Fibroblast of skin of abdomen (primary cell): ENCODE measurements around the gene MYL6.

ENCODE experiments used
- DNase-seq: peaks from one replicate; pipeline ENCODE4 v3.0.0-alpha.2; 2013

Gene MYL6

GRCh38 chr12:56190695-56191155 is 32.6 kb downstream of the MYL6 start:
- no peak for DNase-seq

GRCh38 chr12:56192582-56192981 is 34.4 kb downstream of the MYL6 start:
- no peak for DNase-seq

DNA sequence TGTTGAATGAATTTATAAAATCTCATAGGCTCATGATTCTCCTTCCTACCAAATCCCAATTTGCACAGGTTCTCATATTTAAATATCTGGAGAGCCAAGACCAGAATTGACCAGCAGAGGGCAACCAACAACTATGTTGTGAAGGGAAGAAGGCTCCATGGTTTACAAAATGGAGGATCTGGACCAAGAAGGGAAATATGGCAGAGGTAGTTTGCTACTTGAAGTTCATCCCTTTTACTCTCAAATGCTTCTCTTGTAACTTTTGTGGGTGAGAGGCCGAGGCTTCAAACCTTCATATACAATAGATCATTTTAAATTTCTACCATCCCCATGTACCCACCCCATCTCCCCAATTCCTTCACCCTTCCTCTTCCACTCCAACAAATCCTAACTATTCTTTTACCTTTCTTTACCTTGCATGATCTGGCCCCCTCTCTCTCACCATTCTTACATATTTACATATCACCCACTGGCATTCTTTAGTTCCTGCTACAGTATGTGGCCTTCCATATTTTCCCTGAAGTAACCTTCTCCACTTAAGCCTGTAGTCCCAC is 34.9 kb downstream of the MYL6 start:
- DNase-seq, result peak; percentile 83

DNA sequence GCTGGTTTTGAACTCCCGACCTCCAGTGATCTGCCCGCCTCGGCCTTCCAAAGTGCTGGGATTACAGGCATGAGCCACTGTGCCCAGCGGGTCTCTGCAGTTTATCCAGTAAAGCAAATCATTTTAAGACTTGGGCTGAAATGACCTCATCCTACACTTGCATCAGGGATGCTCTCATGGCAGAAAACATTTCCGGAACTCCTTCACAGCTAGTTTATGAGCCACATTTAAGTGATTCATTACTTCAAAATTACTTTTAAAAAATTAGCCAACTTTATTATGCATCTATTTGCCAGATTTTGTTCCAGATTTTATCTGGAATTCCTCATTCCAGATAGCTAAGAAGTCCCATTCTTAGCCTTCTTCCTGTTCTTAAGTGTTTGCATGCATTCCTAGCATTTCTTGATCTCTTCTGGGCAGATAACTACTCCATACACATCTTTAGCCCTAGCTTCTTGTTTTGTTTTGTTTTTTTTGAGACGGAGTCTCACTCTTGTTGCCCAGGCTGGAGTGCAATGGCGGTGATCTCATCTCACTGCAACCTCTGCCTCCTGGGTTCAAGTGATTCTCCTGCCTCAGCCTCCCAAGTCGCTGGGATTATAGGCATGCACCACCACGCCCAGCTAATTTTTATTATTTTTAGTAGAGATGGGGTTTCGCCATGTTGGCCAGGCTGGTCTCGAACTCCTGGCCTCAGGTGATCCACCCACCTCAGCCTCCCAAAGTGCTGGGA is 38.8 kb downstream of the MYL6 start:
- peak; percentile 93 for DNase-seq

GRCh38 chr12:56197921-56198635 is 39.9 kb downstream of the MYL6 start:
- DNase-seq, result no peak

GRCh38 chr12:56198836-56199235 is 40.7 kb downstream of the MYL6 start:
- peak; percentile 10 for DNase-seq

GRCh38 chr12:56202366-56202765 is 44.2 kb downstream of the MYL6 start:
- no peak for DNase-seq

- no peak for DNase-seq
Observed at GRCh38 chr12:56202838-56203237, 44.7 kb downstream of the MYL6 start.

- no peak for DNase-seq
Observed at GRCh38 chr12:56204275-56204674, 46.1 kb downstream of the MYL6 start.

DNA sequence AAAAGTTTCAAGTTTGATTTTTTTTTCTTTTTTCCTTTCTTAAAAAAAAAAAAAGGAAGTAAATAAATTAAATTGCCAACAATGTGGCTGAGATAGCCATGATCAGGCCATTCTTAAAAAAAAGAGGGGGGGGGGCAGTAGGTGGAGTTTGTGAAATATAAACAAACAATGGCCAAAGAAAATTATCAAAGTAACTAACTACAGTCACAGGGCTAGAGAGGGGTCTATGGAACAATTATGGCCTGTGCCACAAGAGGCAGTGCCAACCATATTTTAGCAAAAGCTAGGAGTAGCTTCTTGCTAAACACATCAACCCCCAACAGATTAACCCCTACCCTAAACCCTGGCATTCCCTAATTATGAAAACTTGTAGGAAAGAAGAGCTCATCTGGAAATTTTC is 47.3 kb downstream of the MYL6 start:
- no peak for DNase-seq

GRCh38 chr12:56206452-56207166 is 48.5 kb downstream of the MYL6 start:
- peak; percentile 50 for DNase-seq

DNA sequence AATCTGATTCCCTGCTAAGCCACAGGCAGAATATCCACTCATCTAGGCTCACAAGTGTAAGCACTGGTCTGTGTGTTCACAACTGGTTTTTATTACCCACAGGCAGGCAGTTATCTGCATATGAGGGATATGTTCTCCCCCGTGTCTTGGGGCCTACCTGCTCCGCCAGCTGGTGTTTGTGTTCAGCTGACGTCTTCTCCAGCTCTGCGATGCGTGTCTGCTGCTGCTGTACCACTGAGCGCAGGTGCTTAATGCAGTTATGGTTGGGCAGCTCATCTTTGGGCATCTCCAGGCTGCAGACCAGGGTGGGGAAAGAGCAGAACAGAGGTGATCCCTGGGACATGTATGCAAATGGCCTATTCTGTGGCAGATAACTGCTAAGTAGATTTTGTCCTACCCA is 49.8 kb downstream of the MYL6 start:
- DNase-seq, result no peak
